ENCODE data around the gene CBX5. TPM values are rescaled to one million over a fixed set of nuclear protein-coding genes. Genes with fewer than 3 reads are reported as not detected.

CBX5 gene
- total RNA-seq, 1 experiment from 2014 or later, result 173 TPM

- CTCF ChIA-PET, result interaction anchor here (2.2 to 2.4 kb wide), 2 partner anchors 22 to 67 kb away, joined by 6 to 8 read pairs; partner anchors contain the start of genes CBX5, COPZ1 and HNRNPA1
- no TSS peak for BruUV-seq (replicated peaks)
- Mint-ChIP-seq H3K4me1 (ENCODE audit: low read depth, unreplicated experiment) (peaks cover 15% of the 10 kb centered on the region), H3K36me3 (ENCODE audit: insufficient read depth, unreplicated experiment) (peaks cover 28% of the 10 kb centered on the region), H3K27ac (ENCODE audit: unreplicated experiment) (no peak overlapping the region), H3K27me3 (ENCODE audit: unreplicated experiment) (no peaks in the 10 kb centered on the region), H3K9me3 (ENCODE audit: low read depth, unreplicated experiment) (no peaks in the 10 kb centered on the region), H3K4me3 (ENCODE audit: low read depth, unreplicated experiment) (no peak overlapping the region)
- no peak for TF ChIP-seq CTCF (IDR thresholded peaks at IDR 0.05; ENCODE audit: unreplicated experiment)
- DNase-seq, result no peak
- intact Hi-C loops (cut with micrococcal nuclease; ENCODE audit: unreplicated experiment), result loop anchor here (2.0 to 10.0 kb wide), 2 partner anchors 67 to 107 kb away; partner anchors contain the start of genes COPZ1 and GPR84
Measured at GRCh38 chr12:54258201-54258681, 21.7 kb downstream of the CBX5 start.

DNA sequence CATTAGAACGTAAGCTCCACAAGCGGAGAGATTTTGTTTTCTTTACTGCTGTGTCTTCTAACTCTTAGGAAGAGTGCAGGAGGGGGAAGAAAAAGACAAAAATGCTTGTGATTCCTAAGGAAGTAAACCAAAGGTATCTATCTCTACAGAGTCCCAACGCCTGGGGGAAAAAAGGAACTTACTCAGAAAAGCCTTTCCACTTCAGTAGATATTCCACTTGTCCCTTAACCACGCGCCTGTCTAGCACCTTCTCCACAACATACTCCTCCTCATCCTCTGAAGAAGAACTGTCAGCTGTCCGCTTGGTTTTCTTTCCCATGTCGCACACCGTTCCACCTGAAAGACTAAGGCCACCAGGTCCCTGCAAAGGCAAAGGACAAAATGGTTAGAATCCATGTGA is 22.6 kb downstream of the CBX5 start:
- no peaks in the 10 kb centered on the region for H3K9me3 Mint-ChIP-seq (ENCODE audit: low read depth, unreplicated experiment)

GRCh38 chr12:54253240-54253639 is 26.7 kb downstream of the CBX5 start:
- BruUV-seq (replicated peaks), result no TSS peak
- Mint-ChIP-seq H3K36me3 (ENCODE audit: insufficient read depth, unreplicated experiment) (peaks cover 56% of the 10 kb centered on the region), H3K4me3 (ENCODE audit: low read depth, unreplicated experiment) (no peak overlapping the region), H3K9me3 (ENCODE audit: low read depth, unreplicated experiment) (no peaks in the 10 kb centered on the region), H3K4me1 (ENCODE audit: low read depth, unreplicated experiment) (no peaks in the 10 kb centered on the region), H3K27me3 (ENCODE audit: unreplicated experiment) (no peaks in the 10 kb centered on the region), H3K27ac (ENCODE audit: unreplicated experiment) (no peak overlapping the region)
- DNase-seq, result no peak
- intact Hi-C loops (cut with micrococcal nuclease; ENCODE audit: unreplicated experiment), result loop anchor here (10.0 kb wide), 1 partner anchor 112 kb away; the partner anchor contains the start of gene GPR84
- CTCF ChIA-PET, result interaction anchor here (0.7 to 1.3 kb wide), 3 partner anchors 27 to 80 kb away, joined by 3 to 4 read pairs (median 4); partner anchors contain the start of genes CBX5, COPZ1 and HNRNPA1
- TF ChIP-seq CTCF (IDR thresholded peaks at IDR 0.05; ENCODE audit: unreplicated experiment), result no peak

More for the DNA sequence above, 22.6 kb downstream of the CBX5 start:
- Mint-ChIP-seq H3K36me3 (ENCODE audit: insufficient read depth, unreplicated experiment) (peaks cover 30% of the 10 kb centered on the region), H3K27ac (ENCODE audit: unreplicated experiment) (no peak overlapping the region), H3K27me3 (ENCODE audit: unreplicated experiment) (no peaks in the 10 kb centered on the region), H3K4me3 (ENCODE audit: low read depth, unreplicated experiment) (no peak overlapping the region), H3K4me1 (ENCODE audit: low read depth, unreplicated experiment) (peaks cover 8% of the 10 kb centered on the region)
- TF ChIP-seq CTCF (IDR thresholded peaks at IDR 0.05; ENCODE audit: unreplicated experiment), result no peak
- intact Hi-C loops (cut with micrococcal nuclease; ENCODE audit: unreplicated experiment), result loop anchor here (10.0 kb wide), 1 partner anchor 107 kb away; the partner anchor contains the start of gene GPR84
- no TSS peak for BruUV-seq (replicated peaks)
- CTCF ChIA-PET, result no interaction called here
- no peak for DNase-seq

DNA sequence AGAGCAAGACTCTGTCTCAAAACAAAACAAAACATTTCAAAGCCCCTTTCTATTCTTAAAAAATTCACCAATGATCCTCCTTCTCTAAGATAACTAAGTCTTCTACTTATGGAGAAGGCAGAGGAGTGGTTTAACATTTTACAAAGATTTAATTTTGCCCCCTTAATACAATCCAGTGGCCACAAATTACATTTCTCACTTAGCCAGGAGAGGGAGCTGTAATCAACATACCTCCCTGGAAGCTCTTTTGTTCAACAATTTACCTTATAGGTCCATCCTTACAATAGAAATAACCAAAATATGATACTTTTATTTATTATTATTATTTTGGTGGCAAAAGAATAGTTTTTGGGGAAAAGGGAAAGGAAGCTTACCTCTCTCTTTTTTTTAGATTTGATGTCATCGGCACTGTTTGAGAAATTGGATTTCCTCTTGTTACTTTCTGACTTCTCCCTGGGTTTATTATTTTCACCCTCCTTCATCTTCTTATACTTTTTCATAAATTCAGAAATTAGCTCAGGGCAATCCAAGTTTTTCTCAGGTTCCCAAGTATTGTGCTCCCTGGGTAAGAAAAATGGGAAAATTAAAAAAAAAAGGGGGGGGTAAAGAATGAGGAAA is 28.1 kb downstream of the CBX5 start:
- intact Hi-C loops (cut with micrococcal nuclease; ENCODE audit: unreplicated experiment), result loop anchor here (10.0 kb wide), 1 partner anchor 113 kb away; the partner anchor contains the start of gene GPR84
- CTCF ChIA-PET, result interaction anchor here (0.6 to 1.5 kb wide), 14 partner anchors 8 to 135 kb away, joined by 3 to 13 read pairs (median 4); partner anchors contain the start of genes CBX5, COPZ1 and HNRNPA1
- BruUV-seq (replicated peaks), result no TSS peak
- Mint-ChIP-seq H3K36me3 (ENCODE audit: insufficient read depth, unreplicated experiment) (peaks cover 61% of the 10 kb centered on the region), H3K27me3 (ENCODE audit: unreplicated experiment) (no peaks in the 10 kb centered on the region), H3K4me1 (ENCODE audit: low read depth, unreplicated experiment) (no peaks in the 10 kb centered on the region), H3K4me3 (ENCODE audit: low read depth, unreplicated experiment) (no peak overlapping the region), H3K27ac (ENCODE audit: unreplicated experiment) (no peak overlapping the region), H3K9me3 (ENCODE audit: low read depth, unreplicated experiment) (no peaks in the 10 kb centered on the region)
- DNase-seq, result peak; percentile 41
- TF ChIP-seq CTCF (IDR thresholded peaks at IDR 0.05; ENCODE audit: unreplicated experiment), result peak; percentile 42
